Loucy (cell line): ENCODE results near the gene NEXN.

Experiments
- H2AFZ ChIP-seq: fragments of 200-600 bp; sonication (generic); 2 replicates; pipeline ENCODE4 v1.6.0; 2016; ENCODE audit warnings: antibody characterized with exemption, mild to moderate bottlenecking, low read length, moderate library complexity
- H3F3A ChIP-seq: fragments of 200-600 bp; 2 replicates; pipeline ENCODE4 v1.6.0; 2016; ENCODE audit warnings: antibody characterized with exemption, low read depth, mild to moderate bottlenecking
- H3K27me3 ChIP-seq: fragments of 200-600 bp; sonication (generic); 2 replicates; pipeline ENCODE4 v1.6.1; 2014; ENCODE audit warnings: low read length, mild to moderate bottlenecking; ENCODE audit not compliant: insufficient read depth, poor library complexity, severe bottlenecking
- H3K36me3 ChIP-seq: fragments of 200-600 bp; sonication (generic); 2 replicates; pipeline ENCODE4 v1.6.1; 2016; ENCODE audit warnings: low read length; ENCODE audit not compliant: insufficient read depth
- H3K4me1 ChIP-seq: fragments of 200-600 bp; sonication (generic); 2 replicates; pipeline ENCODE4 v1.5.1; 2014; ENCODE audit warnings: low read length, mild to moderate bottlenecking; ENCODE audit not compliant: insufficient read depth, poor library complexity, severe bottlenecking
- H3K4me2 ChIP-seq: fragments of 200-600 bp; sonication (generic); 2 replicates; pipeline ENCODE4 v1.6.0; 2014; ENCODE audit warnings: antibody characterized with exemption, low read length, low read depth, mild to moderate bottlenecking; ENCODE audit not compliant: poor library complexity, severe bottlenecking
- H3K4me3 ChIP-seq: fragments of 200-600 bp; sonication (generic); 2 replicates; pipeline ENCODE4 v1.5.1; 2014; ENCODE audit warnings: low read length, mild to moderate bottlenecking, mixed read lengths; ENCODE audit not compliant: poor library complexity, severe bottlenecking
- H3K79me2 ChIP-seq: fragments of 200-600 bp; sonication (generic); 2 replicates; pipeline ENCODE4 v1.6.1; 2014; ENCODE audit warnings: low read length; ENCODE audit not compliant: insufficient read depth
- H3K9ac ChIP-seq: fragments of 200-600 bp; sonication (generic); 2 replicates; pipeline ENCODE4 v1.6.0; 2014; ENCODE audit warnings: mild to moderate bottlenecking, low read depth, low read length, moderate library complexity; ENCODE audit not compliant: poor library complexity, severe bottlenecking
- H3K9me2 ChIP-seq: fragments of 200-600 bp; sonication (generic); replicated peaks from 2 replicates; pipeline ENCODE4 v1.6.1; 2016; ENCODE audit warnings: low read depth, low read length, mixed read lengths
- H3K9me3 ChIP-seq: fragments of 200-600 bp; sonication (generic); 2 replicates; pipeline ENCODE4 v1.6.1; 2014; ENCODE audit warnings: mild to moderate bottlenecking, antibody characterized with exemption, low read length, low read depth; ENCODE audit not compliant: insufficient read depth
- H4K20me1 ChIP-seq: fragments of 200-600 bp; sonication (generic); 2 replicates; pipeline ENCODE4 v1.6.0; 2014; ENCODE audit warnings: antibody characterized with exemption, low read length, mild to moderate bottlenecking; ENCODE audit not compliant: insufficient read depth, poor library complexity, severe bottlenecking
- CTCF ChIP-seq: fragments of 200-600 bp; sonication (generic); conservative IDR thresholded peaks from 2 replicates; pipeline ENCODE4 v1.5.1; 2014; ENCODE audit warnings: mild to moderate bottlenecking, antibody characterized with exemption, low read length
- EZH2phosphoT487 ChIP-seq: fragments of 200-600 bp; IDR thresholded peaks from 2 replicates; pipeline ENCODE4 v1.6.1; 2018; ENCODE audit warnings: antibody characterized with exemption, mild to moderate bottlenecking, moderate library complexity, borderline replicate concordance

Gene NEXN

GRCh38 chr1:77991638-77992037 lies 103.2 kb downstream of the NEXN start:
- no peak overlapping the region for H3K9ac ChIP-seq
- H3K27me3 ChIP-seq = no peaks in the 10 kb centered on the region
- H3K9me2 ChIP-seq = no peaks in the 10 kb centered on the region
- H3K4me2 ChIP-seq = no peak overlapping the region
- no peaks in the 10 kb centered on the region for H3K79me2 ChIP-seq
- H2AFZ ChIP-seq = no peak overlapping the region
- H3K4me1 ChIP-seq = no peaks in the 10 kb centered on the region
- no peak overlapping the region for H3K4me3 ChIP-seq
- H3K9me3 ChIP-seq = no peaks in the 10 kb centered on the region
- TF ChIP-seq EZH2phosphoT487 (no peak), CTCF (no peak)
- H4K20me1 ChIP-seq = no peaks in the 10 kb centered on the region
- no peaks in the 10 kb centered on the region for H3K36me3 ChIP-seq
- H3F3A ChIP-seq = no peaks in the 10 kb centered on the region
